Glutamatergic neuron (in vitro differentiated cells): ENCODE measurements around the gene AHCYL1. TPM values are rescaled to one million over a fixed set of nuclear protein-coding genes. Genes with fewer than 3 reads are reported as not detected.

ENCODE experiments used
- DNase-seq: peaks from one replicate; pipeline ENCODE4 v3.0.0; 2022
- H3K27ac Mint-ChIP-seq: one replicate; pipeline ENCODE4 v1.8.0; 2020; ENCODE audit warnings: mild to moderate bottlenecking, mixed read lengths, inconsistent platforms; ENCODE audit not compliant: unreplicated experiment
- H3K27me3 Mint-ChIP-seq: one replicate; pipeline ENCODE4 v1.8.0; 2020; ENCODE audit warnings: mild to moderate bottlenecking, moderate library complexity, mixed read lengths, inconsistent platforms; ENCODE audit not compliant: unreplicated experiment
- H3K36me3 Mint-ChIP-seq: one replicate; pipeline ENCODE4 v1.8.0; 2020; ENCODE audit warnings: mild to moderate bottlenecking, mixed read lengths, inconsistent platforms; ENCODE audit not compliant: unreplicated experiment
- H3K4me1 Mint-ChIP-seq: one replicate; pipeline ENCODE4 v1.8.0; 2020; ENCODE audit warnings: mild to moderate bottlenecking, low read depth, mixed read lengths, inconsistent platforms; ENCODE audit not compliant: unreplicated experiment
- H3K4me3 Mint-ChIP-seq: one replicate; pipeline ENCODE4 v1.8.0; 2020; ENCODE audit warnings: mild to moderate bottlenecking, mixed read lengths, inconsistent platforms; ENCODE audit not compliant: unreplicated experiment
- H3K9me3 Mint-ChIP-seq: one replicate; pipeline ENCODE4 v1.8.0; 2020; ENCODE audit warnings: mild to moderate bottlenecking, moderate library complexity, mixed read lengths, inconsistent platforms; ENCODE audit not compliant: unreplicated experiment
- total RNA-seq: library from RNA; stranded (reverse); fragmentation: NEBNext Ultra II Directional; extraction: Animal tissue kit (Norgen Biotek cat#: 25700); gene quantifications from one replicate; pipeline ENCODE4 v1.2.1, GENCODE V29; 2021; ENCODE audit not compliant: unreplicated experiment
- TF ChIP-seq, protein P1 (sequence below): fragments of 200-600 bp; sonication (generic); IDR thresholded peaks from one replicate; pipeline ENCODE4 v1.5.0; 2021; ENCODE audit not compliant: partially characterized antibody, unreplicated experiment

The AHCYL1 gene
- total RNA-seq, 1 donor from 2014 or later = 73.8 TPM

DNA sequence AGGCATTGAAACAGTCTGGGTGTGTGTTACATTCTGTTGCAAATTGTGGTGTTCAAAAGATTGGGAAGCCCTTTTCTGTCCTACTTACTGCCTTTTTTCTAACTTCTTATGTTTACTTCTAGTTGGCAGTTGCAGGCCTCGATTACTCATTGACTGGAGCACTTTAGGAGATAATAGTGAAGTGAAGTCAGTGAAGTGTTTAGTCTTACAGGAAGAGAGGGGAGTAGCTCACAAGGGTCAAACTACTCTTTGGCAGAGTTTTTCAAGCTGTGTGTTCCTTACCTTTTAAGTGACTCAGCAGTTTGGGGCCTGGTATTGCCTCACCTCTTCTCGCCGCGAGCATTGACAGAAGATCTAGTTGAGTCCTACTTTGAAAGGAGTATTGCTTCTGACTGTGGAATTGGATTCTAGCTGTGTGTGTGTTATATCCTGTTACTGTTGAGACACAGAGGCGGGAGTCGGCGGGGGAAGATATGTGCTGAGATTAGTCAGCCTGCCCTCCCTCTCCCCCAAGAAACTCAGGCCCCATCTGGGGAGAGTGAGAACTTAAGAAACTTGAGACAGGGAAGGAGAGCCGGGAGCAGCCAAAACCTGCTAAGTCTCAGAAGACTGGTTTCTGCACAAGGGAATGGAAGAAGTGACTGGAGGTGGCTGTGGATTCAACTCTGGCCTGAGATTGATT lies 19.3 kb downstream of the AHCYL1 start:
- DNase-seq = no peak
- H3K4me1 Mint-ChIP-seq = peaks cover 35% of the 10 kb centered on the region
- no peaks in the 10 kb centered on the region for H3K9me3 Mint-ChIP-seq
- no peaks in the 10 kb centered on the region for H3K36me3 Mint-ChIP-seq
- no peaks in the 10 kb centered on the region for H3K27me3 Mint-ChIP-seq
- H3K27ac Mint-ChIP-seq = no peak overlapping the region
- TF ChIP-seq, protein P1, sequence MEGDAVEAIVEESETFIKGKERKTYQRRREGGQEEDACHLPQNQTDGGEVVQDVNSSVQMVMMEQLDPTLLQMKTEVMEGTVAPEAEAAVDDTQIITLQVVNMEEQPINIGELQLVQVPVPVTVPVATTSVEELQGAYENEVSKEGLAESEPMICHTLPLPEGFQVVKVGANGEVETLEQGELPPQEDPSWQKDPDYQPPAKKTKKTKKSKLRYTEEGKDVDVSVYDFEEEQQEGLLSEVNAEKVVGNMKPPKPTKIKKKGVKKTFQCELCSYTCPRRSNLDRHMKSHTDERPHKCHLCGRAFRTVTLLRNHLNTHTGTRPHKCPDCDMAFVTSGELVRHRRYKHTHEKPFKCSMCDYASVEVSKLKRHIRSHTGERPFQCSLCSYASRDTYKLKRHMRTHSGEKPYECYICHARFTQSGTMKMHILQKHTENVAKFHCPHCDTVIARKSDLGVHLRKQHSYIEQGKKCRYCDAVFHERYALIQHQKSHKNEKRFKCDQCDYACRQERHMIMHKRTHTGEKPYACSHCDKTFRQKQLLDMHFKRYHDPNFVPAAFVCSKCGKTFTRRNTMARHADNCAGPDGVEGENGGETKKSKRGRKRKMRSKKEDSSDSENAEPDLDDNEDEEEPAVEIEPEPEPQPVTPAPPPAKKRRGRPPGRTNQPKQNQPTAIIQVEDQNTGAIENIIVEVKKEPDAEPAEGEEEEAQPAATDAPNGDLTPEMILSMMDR = no peak
- no peak overlapping the region for H3K4me3 Mint-ChIP-seq

DNA sequence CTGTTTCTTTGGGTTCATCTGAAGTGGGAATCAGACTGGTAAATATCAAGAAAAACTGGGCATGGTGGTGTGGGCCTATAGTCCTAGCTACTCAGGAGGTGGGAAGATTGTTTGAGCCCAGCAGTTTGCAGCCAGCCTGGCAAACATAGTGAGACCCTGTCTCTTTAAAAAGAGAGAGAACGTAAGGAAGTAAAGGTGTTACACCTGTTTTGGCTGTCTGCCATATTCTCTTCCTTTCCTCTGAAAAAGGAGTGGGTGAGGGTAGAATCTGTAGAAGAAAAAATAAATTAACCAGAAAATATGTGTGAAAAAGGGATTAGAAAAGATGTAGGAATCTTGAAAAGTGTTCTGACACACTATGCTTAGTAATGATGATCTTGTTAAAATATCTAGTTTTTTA lies 20.0 kb downstream of the AHCYL1 start:
- Mint-ChIP-seq H3K36me3 (no peaks in the 10 kb centered on the region), H3K4me3 (no peak overlapping the region), H3K9me3 (no peaks in the 10 kb centered on the region), H3K27ac (no peak overlapping the region), H3K27me3 (no peaks in the 10 kb centered on the region), H3K4me1 (peaks cover 35% of the 10 kb centered on the region)
- no peak for DNase-seq
- TF ChIP-seq, protein P1 = no peak

DNA sequence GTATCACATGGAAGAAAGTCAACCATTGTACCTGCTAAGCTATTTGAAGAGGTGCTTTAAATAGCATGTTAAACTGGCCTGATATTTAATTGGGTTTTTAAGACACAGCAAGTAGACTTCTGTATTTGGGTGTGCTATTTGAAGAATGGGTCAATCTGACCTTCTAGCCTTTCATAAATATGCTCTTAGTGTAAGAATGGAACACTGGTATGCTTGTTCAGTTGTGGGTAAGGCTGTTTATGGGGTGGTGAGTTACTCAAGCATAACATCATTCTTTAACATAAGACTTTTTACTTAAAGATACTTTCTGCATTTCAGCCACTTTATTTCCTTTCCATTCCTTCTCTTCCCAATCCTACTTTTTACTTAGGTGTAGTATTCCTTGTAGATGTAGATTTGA lies 21.4 kb downstream of the AHCYL1 start:
- no peak overlapping the region for H3K4me3 Mint-ChIP-seq
- TF ChIP-seq, protein P1 = no peak
- DNase-seq = no peak
- no peaks in the 10 kb centered on the region for H3K36me3 Mint-ChIP-seq
- H3K9me3 Mint-ChIP-seq = no peaks in the 10 kb centered on the region
- no peak overlapping the region for H3K27ac Mint-ChIP-seq
- H3K27me3 Mint-ChIP-seq = no peaks in the 10 kb centered on the region
- peaks cover 35% of the 10 kb centered on the region for H3K4me1 Mint-ChIP-seq

DNA sequence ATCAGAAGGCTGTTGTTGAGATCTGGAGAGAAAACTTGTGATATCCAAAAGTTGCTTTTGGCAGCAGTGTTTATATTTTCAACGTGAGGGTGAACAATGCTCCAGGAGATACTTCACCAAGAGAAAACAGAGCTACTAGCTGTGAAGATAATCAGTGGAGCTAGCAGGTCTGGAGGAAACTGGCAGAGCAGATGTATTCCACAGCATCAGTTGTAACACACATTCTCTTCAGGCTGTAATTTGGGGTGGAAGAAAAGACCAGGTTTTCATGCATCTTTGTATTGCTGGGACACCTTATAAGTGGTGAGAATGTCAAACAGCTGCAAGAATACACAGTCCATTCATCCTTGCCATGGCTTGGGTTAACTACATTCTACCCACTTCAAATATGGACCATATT lies 22.0 kb downstream of the AHCYL1 start:
- Mint-ChIP-seq H3K4me1 (peaks cover 35% of the 10 kb centered on the region), H3K4me3 (no peak overlapping the region), H3K27ac (peak overlapping the region; percentile 81), H3K9me3 (no peaks in the 10 kb centered on the region), H3K27me3 (no peaks in the 10 kb centered on the region), H3K36me3 (no peaks in the 10 kb centered on the region)
- TF ChIP-seq, protein P1 = no peak
- DNase-seq = no peak

DNA sequence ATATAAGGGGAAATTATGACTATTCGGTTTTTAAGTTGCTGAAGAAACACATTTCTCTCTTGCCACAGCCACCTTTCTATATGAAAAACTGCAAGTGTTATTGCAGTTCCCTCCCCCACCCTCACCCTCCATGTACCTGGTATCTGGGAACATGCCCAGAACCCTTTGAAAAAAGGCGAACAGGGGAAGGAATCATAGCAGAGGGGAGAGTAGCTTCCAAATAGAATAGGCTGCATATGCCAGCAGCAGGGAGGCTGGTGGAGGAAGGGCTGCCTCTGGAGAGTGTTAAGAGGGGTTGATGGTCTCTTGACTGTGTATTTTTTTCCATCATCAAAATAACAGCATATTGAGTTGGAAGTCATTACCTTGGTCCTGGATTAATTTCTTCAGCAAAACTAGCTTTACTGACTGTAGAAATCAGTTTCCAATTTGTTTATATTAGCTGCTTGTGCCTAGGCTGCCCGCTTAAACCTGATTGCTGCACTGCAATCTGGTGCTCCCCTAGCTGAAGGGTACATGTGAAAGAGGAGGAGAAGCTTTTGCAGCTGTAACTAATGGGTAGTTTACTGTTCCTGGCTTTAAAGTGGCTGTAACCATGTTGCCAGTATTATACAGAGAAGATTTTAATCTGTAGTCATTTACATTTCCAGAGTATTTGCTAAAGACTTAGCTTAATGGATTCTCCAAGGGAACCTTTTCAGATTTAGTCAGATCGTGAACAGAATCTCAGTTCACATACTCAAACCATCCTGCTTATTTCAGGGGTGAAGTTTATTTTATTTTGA lies 22.7 kb downstream of the AHCYL1 start:
- DNase-seq = no peak
- Mint-ChIP-seq H3K4me3 (no peak overlapping the region), H3K27ac (peak overlapping the region; percentile 81), H3K36me3 (no peaks in the 10 kb centered on the region), H3K9me3 (no peaks in the 10 kb centered on the region), H3K27me3 (no peaks in the 10 kb centered on the region), H3K4me1 (peaks cover 32% of the 10 kb centered on the region)
- TF ChIP-seq, protein P1 = no peak
